Stimulated activated effector memory CD8-positive, alpha-beta T cell treated with anti-CD3 and anti-CD28 coated beads, Interleukin-12 subunit alpha, Interleukin-12 subunit beta, amount 100 ng/mL, for 72 hours (primary cell): ENCODE results near the gene SLC39A7.

Experiments used
- ATAC-seq: fragments of 150-1000 bp; cut with Tn5 transposase; 2 replicates; pipeline ENCODE4 v1.10.0; 2021
- DNase-seq, 2 donors: peaks; one replicate each; pipeline ENCODE4 v3.0.0; 2021 to 2022; ENCODE audit warnings: low spot score in 2 of 2
- H3K27ac Mint-ChIP-seq: one replicate; pipeline ENCODE4 v1.8.0; 2022; ENCODE audit warnings: mild to moderate bottlenecking, mixed read lengths
- H3K36me3 Mint-ChIP-seq: one replicate; pipeline ENCODE4 v1.8.0; 2022; ENCODE audit warnings: mild to moderate bottlenecking, mixed read lengths
- H3K4me1 Mint-ChIP-seq: one replicate; pipeline ENCODE4 v1.8.0; 2022; ENCODE audit warnings: mixed read lengths
- H3K4me3 Mint-ChIP-seq: one replicate; pipeline ENCODE4 v1.8.0; 2022; ENCODE audit warnings: mild to moderate bottlenecking, mixed read lengths
- H3K9me3 Mint-ChIP-seq: one replicate; pipeline ENCODE4 v1.8.0; 2022; ENCODE audit warnings: mixed read lengths

Gene SLC39A7

GRCh38 chr6:33200219-33201146 is at the start of gene SLC39A7, which contains the start of gene RXRB:
Gene SLC39A7, plus strand, starts transcription at chr6:33200867. Its CDS starts 379 bp downstream, at chr6:33201246.
Gene RXRB, minus strand, starts transcription at chr6:33200665. Its CDS starts 189 bp downstream, at chr6:33200476.
- Mint-ChIP-seq H3K4me1 (peaks cover 84% of the 10 kb centered on the region), H3K36me3 (peaks cover 84% of the 10 kb centered on the region), H3K9me3 (no peaks in the 10 kb centered on the region)

GRCh38 chr6:33151050-33151449 is 49.6 kb upstream of the SLC39A7 start:
- no peaks in the 10 kb centered on the region for H3K36me3 Mint-ChIP-seq
- DNase-seq (no peak), ATAC-seq (no peak)
- H3K27ac Mint-ChIP-seq, result no peak overlapping the region
- H3K4me1 Mint-ChIP-seq, result no peaks in the 10 kb centered on the region
- peaks cover 3% of the 10 kb centered on the region for H3K9me3 Mint-ChIP-seq
- H3K4me3 Mint-ChIP-seq, result no peak overlapping the region

More at GRCh38 chr6:33200219-33201146, at the start of gene SLC39A7, which contains the start of gene RXRB:
- Mint-ChIP-seq H3K4me3 (peak within 1 kb of the TSS; percentile 92), H3K27ac (peak within 1 kb of the TSS; percentile 98)
- ATAC-seq (peak; percentile 68), DNase-seq (peak; percentile 91 to 97)

- no peak overlapping the region for H3K4me3 Mint-ChIP-seq
- no peaks in the 10 kb centered on the region for H3K4me1 Mint-ChIP-seq
- H3K27ac Mint-ChIP-seq, result no peak overlapping the region
- H3K36me3 Mint-ChIP-seq, result no peaks in the 10 kb centered on the region
- peaks cover 3% of the 10 kb centered on the region for H3K9me3 Mint-ChIP-seq
- ATAC-seq (no peak), DNase-seq (no peak)
Measured at GRCh38 chr6:33154349-33154748, 46.3 kb upstream of the SLC39A7 start.

GRCh38 chr6:33156561-33156960 is 44.1 kb upstream of the SLC39A7 start:
- Mint-ChIP-seq H3K36me3 (no peaks in the 10 kb centered on the region), H3K4me1 (peaks cover 6% of the 10 kb centered on the region), H3K27ac (no peak overlapping the region), H3K9me3 (peaks cover 3% of the 10 kb centered on the region), H3K4me3 (no peak overlapping the region)
- no peak for DNase-seq
- no peak for ATAC-seq

- peaks cover under 1% of the 10 kb centered on the region for H3K9me3 Mint-ChIP-seq
- no peak overlapping the region for H3K4me3 Mint-ChIP-seq
- no peak overlapping the region for H3K27ac Mint-ChIP-seq
- H3K4me1 Mint-ChIP-seq, result peaks cover 10% of the 10 kb centered on the region
- ATAC-seq (no peak), DNase-seq (no peak)
- H3K36me3 Mint-ChIP-seq, result no peaks in the 10 kb centered on the region
Measured at GRCh38 chr6:33156964-33157363, 43.7 kb upstream of the SLC39A7 start.

GRCh38 chr6:33160096-33160495 is 40.6 kb upstream of the SLC39A7 start:
- Mint-ChIP-seq H3K27ac (no peak overlapping the region), H3K36me3 (no peaks in the 10 kb centered on the region)
- no peak for ATAC-seq

GRCh38 chr6:33160728-33161344 is 39.8 kb upstream of the SLC39A7 start:
- no peak for DNase-seq

More at GRCh38 chr6:33160096-33160495, 40.6 kb upstream of the SLC39A7 start:
- no peak for DNase-seq
- peaks cover 15% of the 10 kb centered on the region for H3K4me1 Mint-ChIP-seq
- H3K9me3 Mint-ChIP-seq, result no peaks in the 10 kb centered on the region
- H3K4me3 Mint-ChIP-seq, result no peak overlapping the region

GRCh38 chr6:33161354-33162331 is 39.0 kb upstream of the SLC39A7 start:
- peak overlapping the region; percentile 91 for H3K27ac Mint-ChIP-seq
- H3K36me3 Mint-ChIP-seq, result no peaks in the 10 kb centered on the region
- H3K9me3 Mint-ChIP-seq, result no peaks in the 10 kb centered on the region
- peaks cover 15% of the 10 kb centered on the region for H3K4me1 Mint-ChIP-seq
- ATAC-seq (peak; percentile 93), DNase-seq (peak; percentile 93)
- peak overlapping the region; percentile 81 for H3K4me3 Mint-ChIP-seq

More at GRCh38 chr6:33160728-33161344, 39.8 kb upstream of the SLC39A7 start:
- Mint-ChIP-seq H3K9me3 (no peaks in the 10 kb centered on the region), H3K4me1 (peaks cover 15% of the 10 kb centered on the region), H3K36me3 (no peaks in the 10 kb centered on the region), H3K27ac (peak overlapping the region; percentile 91), H3K4me3 (peak overlapping the region; percentile 81)
- no peak for ATAC-seq

GRCh38 chr6:33163540-33163939 is 37.1 kb upstream of the SLC39A7 start:
- Mint-ChIP-seq H3K4me3 (no peak overlapping the region), H3K9me3 (no peaks in the 10 kb centered on the region), H3K4me1 (peaks cover 15% of the 10 kb centered on the region), H3K36me3 (no peaks in the 10 kb centered on the region), H3K27ac (no peak overlapping the region)
- ATAC-seq (no peak), DNase-seq (no peak)

- Mint-ChIP-seq H3K36me3 (no peaks in the 10 kb centered on the region), H3K4me3 (no peak overlapping the region), H3K27ac (no peak overlapping the region), H3K9me3 (no peaks in the 10 kb centered on the region), H3K4me1 (peaks cover 19% of the 10 kb centered on the region)
- DNase-seq (no peak), ATAC-seq (no peak)
Measured at GRCh38 chr6:33164176-33164575, 36.5 kb upstream of the SLC39A7 start.

GRCh38 chr6:33164665-33165373 is 35.8 kb upstream of the SLC39A7 start:
- Mint-ChIP-seq H3K4me1 (peaks cover 22% of the 10 kb centered on the region), H3K4me3 (no peak overlapping the region), H3K27ac (no peak overlapping the region), H3K36me3 (no peaks in the 10 kb centered on the region), H3K9me3 (no peaks in the 10 kb centered on the region)
- DNase-seq (no peak), ATAC-seq (no peak)

- DNase-seq (no peak), ATAC-seq (no peak)
- no peaks in the 10 kb centered on the region for H3K36me3 Mint-ChIP-seq
- peaks cover 22% of the 10 kb centered on the region for H3K4me1 Mint-ChIP-seq
- no peaks in the 10 kb centered on the region for H3K9me3 Mint-ChIP-seq
- H3K4me3 Mint-ChIP-seq, result no peak overlapping the region
- H3K27ac Mint-ChIP-seq, result peak overlapping the region; percentile 76
Measured at GRCh38 chr6:33165581-33166258, 34.9 kb upstream of the SLC39A7 start.

GRCh38 chr6:33166363-33166762 is 34.3 kb upstream of the SLC39A7 start:
- Mint-ChIP-seq H3K36me3 (no peaks in the 10 kb centered on the region), H3K27ac (no peak overlapping the region), H3K9me3 (no peaks in the 10 kb centered on the region), H3K4me3 (no peak overlapping the region), H3K4me1 (peaks cover 18% of the 10 kb centered on the region)
- DNase-seq, result no peak
- no peak for ATAC-seq

GRCh38 chr6:33166811-33167210 is 33.9 kb upstream of the SLC39A7 start:
- H3K4me1 Mint-ChIP-seq, result peaks cover 14% of the 10 kb centered on the region
- H3K4me3 Mint-ChIP-seq, result no peak overlapping the region
- H3K27ac Mint-ChIP-seq, result no peak overlapping the region
- no peak for ATAC-seq
- H3K36me3 Mint-ChIP-seq, result no peaks in the 10 kb centered on the region
- no peaks in the 10 kb centered on the region for H3K9me3 Mint-ChIP-seq
- no peak for DNase-seq
